OCI-LY7 (cell line): Measurements from ENCODE around the gene ZBTB44.

Experiments used
- EZH2phosphoT487 ChIP-seq: fragments of 200-600 bp; sonication (generic); IDR thresholded peaks from 2 replicates; pipeline ENCODE4 v1.6.1; 2018; ENCODE audit warnings: low read depth, borderline replicate concordance, mild to moderate bottlenecking, mixed run types, antibody characterized with exemption, low read length, moderate library complexity, mixed read lengths
- TF ChIP-seq, protein P1 (sequence below): fragments of 200-600 bp; sonication (generic); conservative IDR thresholded peaks from 2 replicates; pipeline ENCODE4 v1.5.1; 2014; ENCODE audit warnings: mild to moderate bottlenecking, antibody characterized with exemption, low read length, moderate library complexity, mixed read lengths

DNA sequence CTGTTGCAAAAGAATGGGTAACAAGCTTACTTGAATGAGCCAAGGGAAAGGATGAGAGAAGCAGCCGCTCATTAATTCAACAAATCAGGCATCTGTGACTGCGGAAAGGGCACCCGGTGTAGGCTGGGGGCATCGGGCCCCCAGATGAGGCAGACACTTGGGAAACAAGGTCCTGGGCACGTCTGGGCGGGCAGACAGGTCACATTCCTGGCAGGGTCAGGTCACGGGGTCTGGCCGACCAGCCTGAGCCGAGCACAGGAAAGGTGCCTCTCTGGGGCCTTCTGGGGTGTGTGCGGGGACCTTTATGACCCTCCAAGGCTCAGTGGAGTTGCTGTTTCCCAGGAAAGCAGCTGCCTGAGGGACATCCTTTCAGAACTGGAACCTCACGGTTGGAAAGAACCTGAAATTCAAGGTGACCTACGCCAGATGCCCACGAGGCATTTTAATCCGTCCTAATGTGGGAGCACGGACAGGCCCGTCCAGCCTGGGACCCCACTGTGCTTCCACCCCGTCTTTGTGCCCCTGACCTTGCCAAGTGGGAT lies 98.1 kb downstream of the ZBTB44 start:
- TF ChIP-seq, protein P1, sequence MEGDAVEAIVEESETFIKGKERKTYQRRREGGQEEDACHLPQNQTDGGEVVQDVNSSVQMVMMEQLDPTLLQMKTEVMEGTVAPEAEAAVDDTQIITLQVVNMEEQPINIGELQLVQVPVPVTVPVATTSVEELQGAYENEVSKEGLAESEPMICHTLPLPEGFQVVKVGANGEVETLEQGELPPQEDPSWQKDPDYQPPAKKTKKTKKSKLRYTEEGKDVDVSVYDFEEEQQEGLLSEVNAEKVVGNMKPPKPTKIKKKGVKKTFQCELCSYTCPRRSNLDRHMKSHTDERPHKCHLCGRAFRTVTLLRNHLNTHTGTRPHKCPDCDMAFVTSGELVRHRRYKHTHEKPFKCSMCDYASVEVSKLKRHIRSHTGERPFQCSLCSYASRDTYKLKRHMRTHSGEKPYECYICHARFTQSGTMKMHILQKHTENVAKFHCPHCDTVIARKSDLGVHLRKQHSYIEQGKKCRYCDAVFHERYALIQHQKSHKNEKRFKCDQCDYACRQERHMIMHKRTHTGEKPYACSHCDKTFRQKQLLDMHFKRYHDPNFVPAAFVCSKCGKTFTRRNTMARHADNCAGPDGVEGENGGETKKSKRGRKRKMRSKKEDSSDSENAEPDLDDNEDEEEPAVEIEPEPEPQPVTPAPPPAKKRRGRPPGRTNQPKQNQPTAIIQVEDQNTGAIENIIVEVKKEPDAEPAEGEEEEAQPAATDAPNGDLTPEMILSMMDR, result no peak
- TF ChIP-seq EZH2phosphoT487, result no peak
